ENCODE results near the gene BLOC1S6. TPM values are rescaled to one million over a fixed set of nuclear protein-coding genes. Genes with fewer than 3 reads are reported as not detected.

The BLOC1S6 gene
- total RNA-seq, 1 experiment from 2014 or later: 28.7 TPM

GRCh38 chr15:45589256-45589655 is 2.1 kb downstream of the BLOC1S6 start:
- TF ChIP-seq RELA (CRISPR knock-in tag; IDR thresholded peaks at IDR 0.05; ENCODE audit: borderline replicate concordance): no peak
- TF ChIP-seq JAZF1 (CRISPR knock-in tag; IDR thresholded peaks at IDR 0.05): no peak
- no peak for TF ChIP-seq NFE2L1 (CRISPR knock-in tag; IDR thresholded peaks at IDR 0.05)
- no peak for TF ChIP-seq TCF7 (CRISPR knock-in tag; IDR thresholded peaks at IDR 0.05; ENCODE audit: low read depth)
- DNase-seq (ENCODE audit: low spot score): no peak
- Mint-ChIP-seq H3K4me1 (peaks cover 19% of the 10 kb centered on the region), H3K27me3 (ENCODE audit: low read depth) (no peaks in the 10 kb centered on the region), H3K27ac (no peak overlapping the region), H3K4me3 (no peak overlapping the region), H3K36me3 (no peaks in the 10 kb centered on the region), H3K9me3 (no peaks in the 10 kb centered on the region)
- ChIA-PET POLR2A (no interaction called here), CTCF (no interaction called here)
- no peak for ATAC-seq

- Mint-ChIP-seq H3K36me3 (peaks cover 23% of the 10 kb centered on the region), H3K27ac (no peak overlapping the region), H3K4me3 (no peak overlapping the region), H3K27me3 (ENCODE audit: low read depth) (no peaks in the 10 kb centered on the region), H3K4me1 (no peaks in the 10 kb centered on the region; the same call in 1 of the 2 replicates), H3K9me3 (peaks cover 9% of the 10 kb centered on the region)
- CTCF ChIA-PET: interaction anchor here (0.5 to 2.3 kb wide), 4 partner anchors 17 to 67 kb away, joined by 3 to 10 read pairs (median 4); partner anchors contain the start of gene SQOR
- ATAC-seq: no peak
- TF ChIP-seq IRF2 (CRISPR knock-in tag; IDR thresholded peaks at IDR 0.05; ENCODE audit: borderline replicate concordance, low read depth) (no peak), E2F5 (CRISPR knock-in tag; IDR thresholded peaks at IDR 0.05) (no peak), ZNF219 (CRISPR knock-in tag; IDR thresholded peaks at IDR 0.05; ENCODE audit: borderline replicate concordance) (no peak), RELA (CRISPR knock-in tag; IDR thresholded peaks at IDR 0.05; ENCODE audit: borderline replicate concordance) (no peak)
- TF ChIP-seq, protein P1, sequence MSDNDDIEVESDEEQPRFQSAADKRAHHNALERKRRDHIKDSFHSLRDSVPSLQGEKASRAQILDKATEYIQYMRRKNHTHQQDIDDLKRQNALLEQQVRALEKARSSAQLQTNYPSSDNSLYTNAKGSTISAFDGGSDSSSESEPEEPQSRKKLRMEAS (CRISPR knock-in tag; IDR thresholded peaks at IDR 0.05): no peak
- TF ChIP-seq, protein P2, sequence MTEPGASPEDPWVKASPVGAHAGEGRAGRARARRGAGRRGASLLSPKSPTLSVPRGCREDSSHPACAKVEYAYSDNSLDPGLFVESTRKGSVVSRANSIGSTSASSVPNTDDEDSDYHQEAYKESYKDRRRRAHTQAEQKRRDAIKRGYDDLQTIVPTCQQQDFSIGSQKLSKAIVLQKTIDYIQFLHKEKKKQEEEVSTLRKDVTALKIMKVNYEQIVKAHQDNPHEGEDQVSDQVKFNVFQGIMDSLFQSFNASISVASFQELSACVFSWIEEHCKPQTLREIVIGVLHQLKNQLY (CRISPR knock-in tag; IDR thresholded peaks at IDR 0.05): no peak
- TF ChIP-seq, protein P3, sequence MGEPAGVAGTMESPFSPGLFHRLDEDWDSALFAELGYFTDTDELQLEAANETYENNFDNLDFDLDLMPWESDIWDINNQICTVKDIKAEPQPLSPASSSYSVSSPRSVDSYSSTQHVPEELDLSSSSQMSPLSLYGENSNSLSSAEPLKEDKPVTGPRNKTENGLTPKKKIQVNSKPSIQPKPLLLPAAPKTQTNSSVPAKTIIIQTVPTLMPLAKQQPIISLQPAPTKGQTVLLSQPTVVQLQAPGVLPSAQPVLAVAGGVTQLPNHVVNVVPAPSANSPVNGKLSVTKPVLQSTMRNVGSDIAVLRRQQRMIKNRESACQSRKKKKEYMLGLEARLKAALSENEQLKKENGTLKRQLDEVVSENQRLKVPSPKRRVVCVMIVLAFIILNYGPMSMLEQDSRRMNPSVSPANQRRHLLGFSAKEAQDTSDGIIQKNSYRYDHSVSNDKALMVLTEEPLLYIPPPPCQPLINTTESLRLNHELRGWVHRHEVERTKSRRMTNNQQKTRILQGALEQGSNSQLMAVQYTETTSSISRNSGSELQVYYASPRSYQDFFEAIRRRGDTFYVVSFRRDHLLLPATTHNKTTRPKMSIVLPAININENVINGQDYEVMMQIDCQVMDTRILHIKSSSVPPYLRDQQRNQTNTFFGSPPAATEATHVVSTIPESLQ (CRISPR knock-in tag; IDR thresholded peaks at IDR 0.05): no peak
- TF ChIP-seq, protein P4, sequence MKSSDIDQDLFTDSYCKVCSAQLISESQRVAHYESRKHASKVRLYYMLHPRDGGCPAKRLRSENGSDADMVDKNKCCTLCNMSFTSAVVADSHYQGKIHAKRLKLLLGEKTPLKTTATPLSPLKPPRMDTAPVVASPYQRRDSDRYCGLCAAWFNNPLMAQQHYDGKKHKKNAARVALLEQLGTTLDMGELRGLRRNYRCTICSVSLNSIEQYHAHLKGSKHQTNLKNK (CRISPR knock-in tag; IDR thresholded peaks at IDR 0.05): no peak
- no peak for DNase-seq (ENCODE audit: low spot score)
- POLR2A ChIA-PET: interaction anchor here (0.5 kb wide), 1 partner anchor 1117 kb away, joined by 3 read pairs; no protein-coding TSS in a partner anchor
Observed at GRCh38 chr15:45594319-45594718, 7.1 kb downstream of the BLOC1S6 start.

- peaks cover 9% of the 10 kb centered on the region for H3K9me3 Mint-ChIP-seq
- no peak overlapping the region for H3K4me3 Mint-ChIP-seq
- ChIA-PET POLR2A (interaction anchor here (0.5 kb wide), 1 partner anchor 1118 kb away, joined by 3 read pairs; no protein-coding TSS in a partner anchor), CTCF (interaction anchor here (0.5 to 2.3 kb wide), 3 partner anchors 21 to 66 kb away, joined by 3 to 10 read pairs (median 4); partner anchors contain the start of gene SQOR)
- H3K27me3 Mint-ChIP-seq (ENCODE audit: low read depth): no peaks in the 10 kb centered on the region
- ATAC-seq (no peak), DNase-seq (ENCODE audit: low spot score) (no peak)
- H3K36me3 Mint-ChIP-seq: peaks cover 23% of the 10 kb centered on the region
- no peak for TF ChIP-seq RELA (CRISPR knock-in tag; IDR thresholded peaks at IDR 0.05; ENCODE audit: borderline replicate concordance)
- no peak for TF ChIP-seq SP1 (CRISPR knock-in tag; conservative IDR thresholded peaks at IDR 0.05)
- no peak for TF ChIP-seq ZNF317 (CRISPR knock-in tag; IDR thresholded peaks at IDR 0.05; ENCODE audit: borderline replicate concordance, low read depth)
- TF ChIP-seq ELF4 (CRISPR knock-in tag; IDR thresholded peaks at IDR 0.05; ENCODE audit: low read depth): no peak
- no peak for TF ChIP-seq IRF2 (CRISPR knock-in tag; IDR thresholded peaks at IDR 0.05; ENCODE audit: borderline replicate concordance, low read depth)
- TF ChIP-seq MYBL2 (CRISPR knock-in tag; IDR thresholded peaks at IDR 0.05): no peak
- no peak for TF ChIP-seq ATF1 (CRISPR knock-in tag; IDR thresholded peaks at IDR 0.05)
- TF ChIP-seq, protein P5, sequence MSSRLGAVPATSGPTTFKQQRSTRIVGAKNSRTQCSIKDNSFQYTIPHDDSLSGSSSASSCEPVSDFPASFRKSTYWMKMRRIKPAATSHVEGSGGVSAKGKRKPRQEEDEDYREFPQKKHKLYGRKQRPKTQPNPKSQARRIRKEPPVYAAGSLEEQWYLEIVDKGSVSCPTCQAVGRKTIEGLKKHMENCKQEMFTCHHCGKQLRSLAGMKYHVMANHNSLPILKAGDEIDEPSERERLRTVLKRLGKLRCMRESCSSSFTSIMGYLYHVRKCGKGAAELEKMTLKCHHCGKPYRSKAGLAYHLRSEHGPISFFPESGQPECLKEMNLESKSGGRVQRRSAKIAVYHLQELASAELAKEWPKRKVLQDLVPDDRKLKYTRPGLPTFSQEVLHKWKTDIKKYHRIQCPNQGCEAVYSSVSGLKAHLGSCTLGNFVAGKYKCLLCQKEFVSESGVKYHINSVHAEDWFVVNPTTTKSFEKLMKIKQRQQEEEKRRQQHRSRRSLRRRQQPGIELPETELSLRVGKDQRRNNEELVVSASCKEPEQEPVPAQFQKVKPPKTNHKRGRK (CRISPR knock-in tag; IDR thresholded peaks at IDR 0.05; ENCODE audit: borderline replicate concordance): no peak
- TF ChIP-seq ZSCAN18 (CRISPR knock-in tag; IDR thresholded peaks at IDR 0.05): no peak
- no peak for TF ChIP-seq NFATC4 (CRISPR knock-in tag; IDR thresholded peaks at IDR 0.05)
- TF ChIP-seq TCF7 (CRISPR knock-in tag; IDR thresholded peaks at IDR 0.05; ENCODE audit: low read depth): no peak
- TF ChIP-seq FOXP1 (CRISPR knock-in tag; IDR thresholded peaks at IDR 0.05; ENCODE audit: borderline replicate concordance): no peak
- no peaks in the 10 kb centered on the region for H3K4me1 Mint-ChIP-seq
- no peak overlapping the region for H3K27ac Mint-ChIP-seq
Observed at GRCh38 chr15:45594835-45595530, 7.8 kb downstream of the BLOC1S6 start.

Data from WTC11 (cell line).